ENCODE measurements around the gene TMEM239.

TMEM239 gene

GRCh38 chr20:2780948-2781347 is 35.2 kb upstream of the TMEM239 start:
- Histone ChIP-seq H3K27ac (no peak overlapping the region), H3K9me3 (ENCODE audit: low read depth, low read length) (no peaks in the 10 kb centered on the region), H3K36me3 (ENCODE audit: insufficient read depth, low read length) (no peaks in the 10 kb centered on the region), H3K4me3 (no peak overlapping the region), H3K9ac (ENCODE audit: insufficient read length) (no peak overlapping the region)
- no peak for TF ChIP-seq POLR2AphosphoS5 (IDR thresholded peaks at IDR 0.05; ENCODE audit: borderline replicate concordance, low read depth, low read length)
- DNase-seq (ENCODE audit: low read depth, low spot score): no peak

DNA sequence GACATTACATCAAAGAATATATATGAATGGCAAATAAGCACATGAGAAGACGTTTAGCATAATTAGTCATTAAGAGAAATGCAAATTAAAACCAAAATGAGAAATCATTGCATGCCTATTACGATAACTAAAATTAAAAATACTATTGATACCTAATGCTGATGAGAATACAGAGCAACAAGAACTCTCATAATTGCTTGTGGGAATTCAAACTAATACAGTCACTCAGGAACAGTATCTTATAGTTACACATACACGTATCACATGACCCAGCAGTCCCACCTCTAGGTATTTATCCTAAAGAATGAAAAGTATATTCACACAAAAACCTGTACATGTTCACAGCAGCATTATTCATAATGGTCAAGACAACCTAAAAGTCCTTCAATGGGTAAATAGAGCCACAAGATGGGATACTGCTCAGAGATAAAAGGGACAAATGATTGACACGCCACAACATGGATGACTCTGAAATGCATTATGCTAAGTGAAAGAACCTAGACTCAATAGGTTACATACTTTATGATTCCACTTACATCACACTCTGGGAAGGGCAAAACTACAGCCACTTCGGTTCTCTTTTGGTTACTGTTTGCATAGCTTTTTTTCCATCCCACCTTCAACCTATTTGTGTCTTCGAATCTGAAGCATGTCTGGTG is 32.1 kb upstream of the TMEM239 start:
- no peak overlapping the region for H3K9ac ChIP-seq (ENCODE audit: insufficient read length)
- H3K36me3 ChIP-seq (ENCODE audit: insufficient read depth, low read length): no peaks in the 10 kb centered on the region
- DNase-seq (ENCODE audit: low read depth, low spot score): no peak
- no peak overlapping the region for H3K4me3 ChIP-seq
- TF ChIP-seq EZH2 (IDR thresholded peaks at IDR 0.05) (no peak), POLR2AphosphoS5 (IDR thresholded peaks at IDR 0.05; ENCODE audit: borderline replicate concordance, low read depth, low read length) (no peak), FOXP2 (optimal IDR thresholded peaks at IDR 0.05; ENCODE audit: control extremely low read depth, extremely low read length, insufficient read depth) (no peak)
- H3K27ac ChIP-seq: no peak overlapping the region
- no peaks in the 10 kb centered on the region for H3K9me3 ChIP-seq (ENCODE audit: low read depth, low read length)

DNA sequence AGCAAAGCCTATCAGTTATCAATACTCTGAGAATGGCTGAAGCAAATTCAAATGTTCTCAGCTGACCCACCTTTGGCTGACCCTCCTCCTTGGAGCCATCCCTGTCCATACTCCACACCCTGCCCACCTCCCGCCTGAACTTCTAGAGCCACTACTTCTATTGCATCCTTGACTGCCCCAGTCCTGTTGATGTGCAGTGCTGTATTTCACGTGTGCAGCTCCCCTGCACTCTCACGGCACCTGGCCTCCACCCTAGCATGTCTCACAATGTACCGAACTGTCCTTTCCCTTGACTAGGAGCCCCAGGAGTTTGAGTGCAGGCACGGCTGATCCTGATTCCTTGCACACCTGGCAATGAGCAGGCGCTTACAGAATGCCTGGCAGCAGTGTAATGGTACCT is 22.7 kb upstream of the TMEM239 start:
- no peak for DNase-seq (ENCODE audit: low read depth, low spot score)
- no peak for TF ChIP-seq POLR2AphosphoS5 (IDR thresholded peaks at IDR 0.05; ENCODE audit: borderline replicate concordance, low read depth, low read length)
- no peak for TF ChIP-seq FOXP2 (optimal IDR thresholded peaks at IDR 0.05; ENCODE audit: control extremely low read depth, extremely low read length, insufficient read depth)
- TF ChIP-seq EZH2 (IDR thresholded peaks at IDR 0.05): no peak
- H3K36me3 ChIP-seq (ENCODE audit: insufficient read depth, low read length): peaks cover 8% of the 10 kb centered on the region; the same call in 1 of the 2 replicates

DNA sequence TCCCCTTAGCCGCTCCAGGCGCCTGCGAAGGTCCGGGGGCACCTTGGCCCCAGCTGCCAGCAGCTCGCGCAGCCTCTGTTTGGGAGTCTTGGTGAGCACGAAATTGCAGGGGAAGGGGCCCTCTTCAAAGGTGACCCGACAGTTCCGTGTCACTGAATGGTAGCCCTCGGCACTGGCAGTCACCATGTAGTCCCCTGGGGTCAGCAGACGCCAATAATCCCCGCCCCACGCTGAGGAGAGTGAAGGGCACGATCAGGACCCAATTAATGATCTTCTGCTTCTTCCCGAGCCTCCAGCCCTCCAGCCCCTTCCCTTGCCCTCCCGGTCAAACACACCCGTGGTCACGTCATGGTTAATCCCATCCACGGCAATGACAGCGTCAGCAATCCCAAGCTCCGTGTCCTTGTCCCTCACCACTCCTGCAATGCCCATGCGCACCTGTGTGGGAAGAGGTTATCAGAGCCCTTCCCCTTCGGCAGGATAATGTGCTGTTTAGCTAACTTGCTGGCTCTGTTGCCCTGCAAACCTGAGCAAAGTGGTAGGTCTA is 21.9 kb upstream of the TMEM239 start:
- TF ChIP-seq FOXP2 (optimal IDR thresholded peaks at IDR 0.05; ENCODE audit: control extremely low read depth, extremely low read length, insufficient read depth) (no peak), EZH2 (IDR thresholded peaks at IDR 0.05) (no peak), POLR2AphosphoS5 (IDR thresholded peaks at IDR 0.05; ENCODE audit: borderline replicate concordance, low read depth, low read length) (no peak)
- H3K36me3 ChIP-seq (ENCODE audit: insufficient read depth, low read length): peaks cover 8% of the 10 kb centered on the region; the same call in 1 of the 2 replicates
- H3K9ac ChIP-seq (ENCODE audit: insufficient read length): no peak overlapping the region
- H3K27ac ChIP-seq: no peak overlapping the region
- no peak overlapping the region for H3K4me3 ChIP-seq
- no peaks in the 10 kb centered on the region for H3K9me3 ChIP-seq (ENCODE audit: low read depth, low read length)
- no peak for DNase-seq (ENCODE audit: low read depth, low spot score)

More for the DNA sequence above, 22.7 kb upstream of the TMEM239 start:
- no peak overlapping the region for H3K9ac ChIP-seq (ENCODE audit: insufficient read length)
- no peaks in the 10 kb centered on the region for H3K9me3 ChIP-seq (ENCODE audit: low read depth, low read length)
- H3K4me3 ChIP-seq: no peak overlapping the region
- H3K27ac ChIP-seq: no peak overlapping the region

- Histone ChIP-seq H3K4me3 (no peak overlapping the region), H3K36me3 (ENCODE audit: insufficient read depth, low read length) (peaks cover 8% of the 10 kb centered on the region; the same call in 1 of the 2 replicates)
- no peak for DNase-seq (ENCODE audit: low read depth, low spot score)
Measured at GRCh38 chr20:2794866-2795447, 21.2 kb upstream of the TMEM239 start.

DNA sequence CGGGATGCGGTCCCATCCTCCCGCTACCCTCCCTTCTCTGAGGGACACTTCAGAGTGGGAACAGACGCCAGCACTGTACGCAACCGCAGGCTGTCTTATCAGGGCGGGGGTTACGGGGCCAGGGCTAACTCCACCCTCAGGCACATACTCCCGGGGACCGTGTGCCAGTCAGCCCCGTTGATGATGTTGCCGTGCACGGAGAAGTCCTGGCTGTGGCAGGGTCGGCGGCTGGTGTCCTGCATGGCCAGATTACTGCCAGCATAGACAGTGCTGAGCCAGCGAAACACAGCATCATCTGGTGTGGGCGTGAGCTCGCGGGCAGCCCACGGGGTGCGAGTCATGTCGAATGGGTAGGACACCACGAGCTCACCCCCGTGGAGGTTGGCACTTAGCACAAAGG is 20.7 kb upstream of the TMEM239 start:
- no peak for DNase-seq (ENCODE audit: low read depth, low spot score)
- TF ChIP-seq FOXP2 (optimal IDR thresholded peaks at IDR 0.05; ENCODE audit: control extremely low read depth, extremely low read length, insufficient read depth): no peak
- TF ChIP-seq EZH2 (IDR thresholded peaks at IDR 0.05): no peak
- TF ChIP-seq POLR2AphosphoS5 (IDR thresholded peaks at IDR 0.05; ENCODE audit: borderline replicate concordance, low read depth, low read length): no peak
- Histone ChIP-seq H3K9ac (ENCODE audit: insufficient read length) (no peak overlapping the region), H3K36me3 (ENCODE audit: insufficient read depth, low read length) (peaks cover 8% of the 10 kb centered on the region; the same call in 1 of the 2 replicates), H3K4me3 (no peak overlapping the region), H3K27ac (no peak overlapping the region), H3K9me3 (ENCODE audit: low read depth, low read length) (no peaks in the 10 kb centered on the region)

More at GRCh38 chr20:2794866-2795447, 21.2 kb upstream of the TMEM239 start:
- H3K27ac ChIP-seq: no peak overlapping the region
- H3K9me3 ChIP-seq (ENCODE audit: low read depth, low read length): no peaks in the 10 kb centered on the region
- TF ChIP-seq FOXP2 (optimal IDR thresholded peaks at IDR 0.05; ENCODE audit: control extremely low read depth, extremely low read length, insufficient read depth): no peak
- no peak for TF ChIP-seq POLR2AphosphoS5 (IDR thresholded peaks at IDR 0.05; ENCODE audit: borderline replicate concordance, low read depth, low read length)
- no peak for TF ChIP-seq EZH2 (IDR thresholded peaks at IDR 0.05)
- H3K9ac ChIP-seq (ENCODE audit: insufficient read length): no peak overlapping the region

DNA sequence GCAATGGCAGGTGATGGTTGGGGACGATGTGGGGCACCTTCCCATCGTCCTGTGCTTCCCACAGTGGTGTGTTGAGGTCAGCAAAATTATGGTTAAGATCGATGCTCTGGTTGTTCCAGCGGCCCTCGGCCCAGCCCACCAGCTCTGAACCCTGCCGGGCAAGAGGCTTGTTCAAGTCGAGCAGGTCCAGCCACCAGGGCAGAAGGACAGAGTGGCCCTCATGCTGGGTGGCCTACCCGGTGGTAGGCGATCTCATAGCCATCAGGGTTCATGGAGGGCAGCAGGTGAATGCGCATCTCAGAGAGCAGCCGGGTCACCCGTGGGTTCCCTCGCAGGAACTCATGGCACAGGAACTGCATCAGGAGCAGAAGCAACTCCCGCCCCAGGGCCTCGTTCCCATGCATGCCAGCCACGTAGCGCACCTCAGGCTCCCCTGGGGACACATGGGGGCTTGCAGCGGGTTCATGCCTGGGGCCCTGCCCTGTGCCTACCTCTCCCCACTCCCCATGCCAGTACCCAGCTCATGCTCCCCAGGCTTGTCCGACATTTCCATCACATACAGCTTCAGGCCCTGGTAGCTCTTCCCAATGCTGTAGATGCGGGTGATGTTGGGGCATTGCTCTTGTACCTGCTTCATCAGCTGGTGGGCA is 20.0 kb upstream of the TMEM239 start:
- Histone ChIP-seq H3K9me3 (ENCODE audit: low read depth, low read length) (no peaks in the 10 kb centered on the region), H3K36me3 (ENCODE audit: insufficient read depth, low read length) (peaks cover 8% of the 10 kb centered on the region; the same call in 1 of the 2 replicates), H3K9ac (ENCODE audit: insufficient read length) (no peak overlapping the region), H3K4me3 (no peak overlapping the region), H3K27ac (no peak overlapping the region)
- TF ChIP-seq POLR2AphosphoS5 (IDR thresholded peaks at IDR 0.05; ENCODE audit: borderline replicate concordance, low read depth, low read length) (no peak), FOXP2 (optimal IDR thresholded peaks at IDR 0.05; ENCODE audit: control extremely low read depth, extremely low read length, insufficient read depth) (no peak), EZH2 (IDR thresholded peaks at IDR 0.05) (no peak)
- DNase-seq (ENCODE audit: low read depth, low spot score): no peak
